ENCODE results near the gene GPR84. TPM values are rescaled to one million over a fixed set of nuclear protein-coding genes. Genes with fewer than 3 reads are reported as not detected.

Gene GPR84
- total RNA-seq, 1 donor from 2014 or later, result not detected

GRCh38 chr12:54368709-54369596 lies 4.7 kb upstream of the GPR84 start:
- peaks cover 22% of the 10 kb centered on the region for H3K4me1 ChIP-seq (ENCODE audit: insufficient read depth, low read length)
- FAIRE-seq (no peak), DNase-seq (ENCODE audit: low read depth) (peak; percentile 60)
- no peak for TF ChIP-seq EZH2 (IDR thresholded peaks at IDR 0.05; ENCODE audit: insufficient read depth, low read length)
- peak; percentile 95 for TF ChIP-seq CTCF (IDR thresholded peaks at IDR 0.05; ENCODE audit: insufficient read depth, low read depth, low read length)
- H3K4me2 ChIP-seq (ENCODE audit: low read length), result peak overlapping the region; percentile 89
- H3K27ac ChIP-seq (ENCODE audit: low read depth, low read length), result no peak overlapping the region
- H3K9ac ChIP-seq (ENCODE audit: low read length), result peak overlapping the region; percentile 60
- no peaks in the 10 kb centered on the region for H3K27me3 ChIP-seq (ENCODE audit: insufficient read depth, low read length)
- no peaks in the 10 kb centered on the region for H3K36me3 ChIP-seq (ENCODE audit: insufficient read depth, low read length)
- Mint-ChIP-seq H3K4me3 (ENCODE audit: unreplicated experiment) (peak overlapping the region; percentile 46), H3K27me3 (ENCODE audit: low read depth, unreplicated experiment) (no peaks in the 10 kb centered on the region), H3K4me1 (ENCODE audit: low read depth, unreplicated experiment) (peaks cover 25% of the 10 kb centered on the region), H3K27ac (ENCODE audit: unreplicated experiment) (peak overlapping the region; percentile 72), H3K36me3 (ENCODE audit: low read depth, unreplicated experiment) (peaks cover 12% of the 10 kb centered on the region), H3K9me3 (ENCODE audit: unreplicated experiment) (no peaks in the 10 kb centered on the region)
- H4K20me1 ChIP-seq (ENCODE audit: insufficient read depth, low read length), result no peaks in the 10 kb centered on the region
- no peak overlapping the region for H3K4me3 ChIP-seq (ENCODE audit: insufficient read depth, low read depth, low read length)
- H2AFZ ChIP-seq (ENCODE audit: low read depth, low read length), result peak overlapping the region; percentile 73
- H3K9me3 ChIP-seq (ENCODE audit: insufficient read depth, low read depth, low read length), result no peaks in the 10 kb centered on the region
- no peaks in the 10 kb centered on the region for H3K79me2 ChIP-seq (ENCODE audit: insufficient read depth, low read length)

GRCh38 chr12:54368025-54368708 lies 3.9 kb upstream of the GPR84 start:
- H3K27me3 Mint-ChIP-seq (ENCODE audit: low read depth, unreplicated experiment), result peaks cover 2% of the 10 kb centered on the region
- H3K4me1 Mint-ChIP-seq (ENCODE audit: low read depth, unreplicated experiment), result peaks cover 18% of the 10 kb centered on the region
- peak overlapping the region; percentile 89 for H3K4me2 ChIP-seq (ENCODE audit: low read length)
- no peaks in the 10 kb centered on the region for H3K36me3 ChIP-seq (ENCODE audit: insufficient read depth, low read length)
- H3K79me2 ChIP-seq (ENCODE audit: insufficient read depth, low read length), result no peaks in the 10 kb centered on the region
- H3K9ac ChIP-seq (ENCODE audit: low read length), result peak overlapping the region; percentile 60
- H3K4me1 ChIP-seq (ENCODE audit: insufficient read depth, low read length), result peaks cover 16% of the 10 kb centered on the region
- H2AFZ ChIP-seq (ENCODE audit: low read depth, low read length), result peak overlapping the region; percentile 73
- no peak for DNase-seq (ENCODE audit: low read depth)
- H3K36me3 Mint-ChIP-seq (ENCODE audit: low read depth, unreplicated experiment), result peaks cover 8% of the 10 kb centered on the region
- H3K9me3 Mint-ChIP-seq (ENCODE audit: unreplicated experiment), result no peaks in the 10 kb centered on the region
- H3K27me3 ChIP-seq (ENCODE audit: insufficient read depth, low read length), result no peaks in the 10 kb centered on the region
- H3K4me3 ChIP-seq (ENCODE audit: insufficient read depth, low read depth, low read length), result no peak overlapping the region
- H3K4me3 Mint-ChIP-seq (ENCODE audit: unreplicated experiment), result peak overlapping the region; percentile 46
- peak overlapping the region; percentile 55 for H3K27ac Mint-ChIP-seq (ENCODE audit: unreplicated experiment)
- no peak overlapping the region for H3K27ac ChIP-seq (ENCODE audit: low read depth, low read length)
- no peaks in the 10 kb centered on the region for H4K20me1 ChIP-seq (ENCODE audit: insufficient read depth, low read length)
- TF ChIP-seq EZH2 (IDR thresholded peaks at IDR 0.05; ENCODE audit: insufficient read depth, low read length), result no peak
- no peak for TF ChIP-seq CTCF (IDR thresholded peaks at IDR 0.05; ENCODE audit: insufficient read depth, low read depth, low read length)
- FAIRE-seq, result no peak
- no peaks in the 10 kb centered on the region for H3K9me3 ChIP-seq (ENCODE audit: insufficient read depth, low read depth, low read length)
